Endothelial cell of umbilical vein (primary cell): ENCODE measurements around the gene PHACTR1.

ENCODE experiments used
- CTCF ChIP-seq, 2 donors: IDR thresholded peaks; 1 replicate in 1 of 2; 2 replicates in 1 of 2; pipeline ENCODE4 v1.5.1; 2011; ENCODE audit warnings: low read length in 2 of 2, mild to moderate bottlenecking in 2 of 2, moderate library complexity in 2 of 2, control low read depth in 1 of 2, inconsistent platforms in 1 of 2, low read depth in 1 of 2; ENCODE audit not compliant: insufficient read depth in 1 of 2; ENCODE audit errors: extremely low read depth in 1 of 2
- EZH2 ChIP-seq: IDR thresholded peaks from 2 replicates; pipeline ENCODE4 v1.6.1; 2012; ENCODE audit warnings: borderline replicate concordance, low read depth, mild to moderate bottlenecking, moderate library complexity, low read length, inconsistent platforms; ENCODE audit not compliant: severe bottlenecking
- FOS ChIP-seq: IDR thresholded peaks from 2 replicates; pipeline ENCODE4 v1.6.1; 2011; ENCODE audit warnings: mild to moderate bottlenecking, low read length, moderate library complexity, borderline replicate concordance; ENCODE audit not compliant: insufficient read depth
- MYC ChIP-seq: IDR thresholded peaks from one replicate; pipeline ENCODE4 v1.6.1; 2011; ENCODE audit warnings: mild to moderate bottlenecking, low read depth, low read length
- POLR2A ChIP-seq: IDR thresholded peaks from 2 replicates; pipeline ENCODE4 v1.6.1; 2012; ENCODE audit warnings: low read depth, mild to moderate bottlenecking, control low read depth, low read length
- POLR2AphosphoS5 ChIP-seq: IDR thresholded peaks from 2 replicates; pipeline ENCODE4 v1.6.1; 2012; ENCODE audit warnings: low read depth, mild to moderate bottlenecking, control low read depth, low read length, moderate library complexity; ENCODE audit not compliant: insufficient read depth
- TF ChIP-seq, protein P1 (sequence below): IDR thresholded peaks from 2 replicates; pipeline ENCODE4 v1.6.1; 2011; ENCODE audit not compliant: insufficient read depth, insufficient read length

GRCh38 chr6:13079096-13079723, 362.6 kb downstream of the PHACTR1 start:
- TF ChIP-seq POLR2AphosphoS5: no peak
- no peak for TF ChIP-seq CTCF (IDR thresholded peaks at IDR 0.05; ENCODE audit: extremely low read depth in 1 of 2, insufficient read depth in 1 of 2, low read depth in 1 of 2, low read length in 2 of 2)
- no peak for TF ChIP-seq POLR2A
- TF ChIP-seq EZH2: no peak
- TF ChIP-seq FOS: no peak
- no peak for TF ChIP-seq MYC
- TF ChIP-seq, protein P1, sequence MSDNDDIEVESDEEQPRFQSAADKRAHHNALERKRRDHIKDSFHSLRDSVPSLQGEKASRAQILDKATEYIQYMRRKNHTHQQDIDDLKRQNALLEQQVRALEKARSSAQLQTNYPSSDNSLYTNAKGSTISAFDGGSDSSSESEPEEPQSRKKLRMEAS: no peak
